ENCODE measurements around the gene TGM5.

Gene TGM5

GRCh38 chr15:43255376-43255775 lies 11.4 kb downstream of the TGM5 start:
- no peak for DNase-seq (ENCODE audit: low read depth)
- H3K4me3 ChIP-seq (ENCODE audit: low read depth, low read length), result no peak overlapping the region
- TF ChIP-seq CTCF (IDR thresholded peaks at IDR 0.05; ENCODE audit: low read depth, low read length, missing control alignments), result no peak

GRCh38 chr15:43253431-43254403 lies 13.0 kb downstream of the TGM5 start:
- no peak for TF ChIP-seq CTCF (IDR thresholded peaks at IDR 0.05; ENCODE audit: low read depth, low read length, missing control alignments)
- H3K4me3 ChIP-seq (ENCODE audit: low read depth, low read length), result no peak overlapping the region
- DNase-seq (ENCODE audit: low read depth), result no peak

GRCh38 chr15:43251871-43252250 lies 14.9 kb downstream of the TGM5 start:
- no peak for TF ChIP-seq CTCF (IDR thresholded peaks at IDR 0.05; ENCODE audit: low read depth, low read length, missing control alignments)
- DNase-seq (ENCODE audit: low read depth), result no peak
- H3K4me3 ChIP-seq (ENCODE audit: low read depth, low read length), result no peak overlapping the region

GRCh38 chr15:43251185-43251870 lies 15.4 kb downstream of the TGM5 start:
- H3K4me3 ChIP-seq (ENCODE audit: low read depth, low read length), result no peak overlapping the region
- TF ChIP-seq CTCF (IDR thresholded peaks at IDR 0.05; ENCODE audit: low read depth, low read length, missing control alignments), result no peak
- no peak for DNase-seq (ENCODE audit: low read depth)

- H3K4me3 ChIP-seq (ENCODE audit: low read depth, low read length), result no peak overlapping the region
- TF ChIP-seq CTCF (IDR thresholded peaks at IDR 0.05; ENCODE audit: low read depth, low read length, missing control alignments), result no peak
- DNase-seq (ENCODE audit: low read depth), result no peak
Observed at GRCh38 chr15:43250785-43251184, 15.9 kb downstream of the TGM5 start.

- TF ChIP-seq CTCF (IDR thresholded peaks at IDR 0.05; ENCODE audit: low read depth, low read length, missing control alignments), result no peak
- peak; percentile 69 for DNase-seq (ENCODE audit: low read depth)
- H3K4me3 ChIP-seq (ENCODE audit: low read depth, low read length), result no peak overlapping the region
Observed at GRCh38 chr15:43249699-43250203, 17.0 kb downstream of the TGM5 start.
